Dermis lymphatic vessel endothelial cell (primary cell): Measurements from ENCODE around the gene LRRN4CL. TPM values are rescaled to one million over a fixed set of nuclear protein-coding genes. Genes with fewer than 3 reads are reported as not detected.

Source experiments
- total RNA-seq: library from RNA; depleted of rRNA; stranded (reverse); fragments of >200 nt; gene quantifications from 2 replicates; pipeline ENCODE4 v1.2.1, GENCODE V29; 2014

LRRN4CL gene
- total RNA-seq = 0.43 and 0.60 TPM in 2 replicates

GRCh38 chr11:62689421-62690183 is at the start of gene LRRN4CL:
Gene LRRN4CL, minus strand, starts transcription at chr11:62689530. Its CDS starts 1,022 bp downstream, at chr11:62688508.

GRCh38 chr11:62728171-62728988 is 39.0 kb upstream of the LRRN4CL start, which contains the start of gene TTC9C:
Gene TTC9C, plus strand, starts transcription at chr11:62728486. Its CDS starts 363 bp downstream, at chr11:62728849.

DNA sequence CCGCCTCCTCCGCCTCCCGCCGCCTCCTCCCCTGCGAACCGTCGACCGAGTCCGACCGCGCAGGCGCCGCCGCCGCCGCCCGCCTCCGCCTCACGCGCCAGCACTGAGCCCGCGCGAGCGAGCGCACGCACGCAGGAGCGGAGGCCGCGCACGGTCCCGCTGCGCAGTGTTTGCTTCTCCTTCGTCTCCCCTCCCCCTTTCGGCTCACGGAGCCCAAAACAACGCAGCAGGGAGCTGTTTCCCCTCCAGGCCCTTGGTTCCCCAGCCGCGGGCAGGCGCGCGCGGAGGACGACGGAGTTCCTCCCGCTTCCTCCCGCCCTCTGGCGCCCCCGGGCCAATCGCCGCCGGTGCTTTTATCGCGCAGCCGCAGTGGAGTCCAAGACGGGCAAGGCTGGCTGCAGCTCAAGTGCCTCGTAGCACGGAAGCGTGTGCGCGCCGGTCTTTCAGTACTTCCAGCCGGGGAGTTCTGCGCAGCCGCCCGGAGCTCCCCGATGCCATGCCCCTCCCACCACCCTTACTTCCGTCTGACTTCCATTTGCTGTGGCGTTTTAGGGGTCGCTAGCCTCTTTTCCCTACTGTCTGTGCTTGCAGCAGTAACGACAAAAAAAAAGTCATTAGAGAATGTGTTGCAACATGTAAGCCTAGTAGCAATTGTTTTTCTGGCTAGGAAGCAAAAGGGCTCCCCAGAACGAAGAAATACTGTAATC is 38.0 kb upstream of the LRRN4CL start, which contains the start of gene HNRNPUL2:
HNRNPUL2 (minus strand) TSS at position 293 of the 707 bp plus-strand sequence. CDS start 301 bp downstream, outside the sequence.

DNA sequence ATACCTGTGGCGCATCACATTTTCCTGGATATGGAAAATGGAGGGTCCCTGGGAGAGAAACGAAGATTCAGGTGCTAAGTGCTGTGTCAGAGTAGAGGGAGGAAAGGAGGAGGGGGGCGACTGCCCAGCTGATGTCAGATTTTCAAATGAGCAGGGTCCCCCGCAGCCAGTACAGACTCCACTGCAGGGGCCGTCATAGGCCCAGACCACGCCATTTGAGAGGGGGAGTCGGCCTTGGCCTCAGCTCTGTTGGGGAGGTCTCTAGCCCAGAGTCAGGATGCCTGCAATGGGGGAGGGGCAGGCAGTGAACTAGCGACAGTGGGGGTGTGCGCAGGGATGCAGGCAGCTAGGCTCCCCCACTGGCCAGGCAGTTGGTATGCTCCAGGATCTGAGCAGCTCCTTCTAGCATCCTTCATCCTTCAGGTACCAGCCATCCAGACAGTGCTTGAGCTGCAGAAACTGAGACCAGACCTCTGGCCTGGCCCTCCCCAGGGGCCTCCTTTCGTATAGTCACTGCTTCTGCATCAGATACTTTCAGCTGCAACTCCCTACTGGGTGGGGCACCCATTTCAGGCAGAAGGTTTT is 18.0 kb upstream of the LRRN4CL start, which contains the start of the genes BSCL2 and GNG3:
BSCL2 (minus strand) TSS at position 148 of the 585 bp plus-strand sequence. CDS start 229 bp downstream, outside the sequence.
GNG3 (plus strand) TSS at position 400 of the 585 bp plus-strand sequence. CDS start 620 bp downstream, outside the sequence.

DNA sequence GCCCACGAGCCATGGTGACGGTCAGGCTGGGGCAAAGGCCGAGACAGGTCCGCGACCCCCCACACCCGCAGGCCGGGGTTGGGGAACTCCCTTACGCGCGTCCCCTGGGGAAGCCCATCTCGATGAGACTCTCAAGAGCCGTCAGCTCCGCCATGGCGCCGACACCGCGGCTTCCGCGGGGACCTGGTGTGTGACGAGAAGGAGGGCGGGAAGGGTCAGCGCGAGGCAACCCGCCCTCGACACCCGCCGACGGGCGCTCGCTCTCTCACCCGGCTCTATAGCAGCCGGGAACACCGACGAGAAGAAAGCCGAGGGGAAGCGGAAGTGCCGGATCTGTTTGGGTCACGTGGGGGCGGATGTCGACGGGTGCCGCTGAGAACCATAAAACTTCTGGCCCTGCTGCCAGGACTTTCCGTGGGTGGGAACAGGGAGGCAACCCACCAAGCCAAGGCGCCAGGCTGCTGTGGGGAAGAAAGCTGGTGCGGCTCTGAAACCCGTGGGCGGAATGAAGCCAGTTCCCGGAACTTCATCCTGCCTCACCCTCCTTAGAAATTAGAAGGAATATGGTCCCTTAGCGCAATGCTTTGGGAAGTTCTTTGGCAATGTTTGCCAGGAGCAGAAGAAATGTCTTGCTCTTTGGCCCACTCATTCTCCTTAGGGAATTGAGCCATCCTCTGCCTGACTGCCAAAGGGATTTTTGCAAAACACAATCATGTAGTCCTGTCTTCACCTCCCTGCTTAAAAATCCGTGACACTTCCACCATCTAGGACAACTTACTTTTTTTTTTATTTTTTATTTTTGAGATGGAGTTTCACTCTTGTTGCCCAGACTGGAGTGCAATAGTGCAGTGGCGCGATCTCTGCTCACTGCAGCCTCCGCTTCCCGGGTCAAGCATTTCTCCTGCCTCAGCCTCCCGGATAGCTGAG is 10.3 kb downstream of the LRRN4CL start, which contains the start of gene UBXN1:
UBXN1 (minus strand) TSS at position 304 of the 927 bp plus-strand sequence; CDS start at position 154, 150 bp downstream.

GRCh38 chr11:62671608-62672389 is 17.5 kb downstream of the LRRN4CL start, which contains the start of the genes LBHD1 and UQCC3:
Gene LBHD1, minus strand, starts transcription at chr11:62672267. Its CDS starts 2,236 bp downstream, at chr11:62670031.
Gene UQCC3, plus strand, starts transcription at chr11:62671673. Its CDS starts 73 bp downstream, at chr11:62671746.

DNA sequence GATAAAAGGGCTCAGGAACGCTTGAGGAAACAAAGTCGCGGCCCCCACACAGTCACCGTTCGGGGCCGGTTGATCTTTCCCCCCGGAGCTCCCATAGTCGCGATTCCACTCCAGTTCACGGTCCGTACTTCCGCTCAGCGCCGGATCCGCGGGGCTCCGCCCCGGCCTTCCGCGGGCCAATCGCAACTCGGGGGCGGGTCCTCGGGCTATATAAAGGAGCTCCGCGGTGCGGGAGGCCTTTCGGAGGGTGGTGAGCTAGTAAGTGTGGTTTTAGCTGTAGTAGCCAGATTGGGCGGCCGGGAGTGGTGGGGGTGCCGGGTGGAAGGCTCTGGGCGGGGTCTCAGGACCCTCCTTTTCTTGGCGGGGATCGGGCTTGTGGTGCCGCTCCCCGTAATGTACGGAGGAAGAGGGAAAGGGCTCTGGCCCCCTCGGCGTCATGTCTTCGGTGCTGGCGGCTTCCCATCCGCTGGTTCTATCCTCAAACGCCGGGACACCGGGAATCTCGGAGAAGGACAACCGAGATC is 24.2 kb downstream of the LRRN4CL start, which contains the start of the genes C11orf98 and CSKMT:
C11orf98 (minus strand) TSS at position 136 of the 524 bp plus-strand sequence; CDS start at position 95, 41 bp downstream.
CSKMT (plus strand) TSS at position 238 of the 524 bp plus-strand sequence. CDS start 568 bp downstream, outside the sequence.

GRCh38 chr11:62645946-62646824 is 43.1 kb downstream of the LRRN4CL start, which contains the start of gene GANAB:
Gene GANAB, minus strand, starts transcription at chr11:62646613. Its CDS starts 14 bp downstream, at chr11:62646599.

Other genes starting within 250 kb of the LRRN4CL start
- gene AHNAK, start 142.7 kb downstream of the LRRN4CL start, total RNA-seq = 312 and 461 TPM in 2 replicates
- gene EEF1G, start 115.6 kb downstream of the LRRN4CL start, total RNA-seq = 1,528 and 1,531 TPM in 2 replicates
- 11.7 and 13.0 TPM in 2 replicates for gene TUT1, start 98.0 kb downstream of the LRRN4CL start, total RNA-seq
- gene MTA2, start 87.7 kb downstream of the LRRN4CL start, total RNA-seq = 170 and 194 TPM in 2 replicates
- 25.7 and 41.2 TPM in 2 replicates for gene EML3, start 76.8 kb downstream of the LRRN4CL start, total RNA-seq
- 2.5 and 4.2 TPM in 2 replicates for gene ROM1, start 76.3 kb downstream of the LRRN4CL start, total RNA-seq
- gene B3GAT3, start 67.5 kb downstream of the LRRN4CL start, total RNA-seq = 13.5 and 15.9 TPM in 2 replicates
- 212 and 258 TPM in 2 replicates for gene GANAB, start 42.9 kb downstream of the LRRN4CL start, total RNA-seq
- 14.2 and 19.4 TPM in 2 replicates for gene INTS5, start 36.2 kb downstream of the LRRN4CL start, total RNA-seq
- 27.8 and 28.0 TPM in 2 replicates for gene C11orf98, start 24.3 kb downstream of the LRRN4CL start, total RNA-seq
- gene CSKMT, start 24.2 kb downstream of the LRRN4CL start, total RNA-seq = 6.0 and 6.5 TPM in 2 replicates
- 7.7 and 8.7 TPM in 2 replicates for gene UQCC3, start 17.9 kb downstream of the LRRN4CL start, total RNA-seq
- gene LBHD1, start 17.3 kb downstream of the LRRN4CL start, total RNA-seq = 1.8 and 1.9 TPM in 2 replicates
- 138 and 227 TPM in 2 replicates for gene UBXN1, start 10.5 kb downstream of the LRRN4CL start, total RNA-seq
- gene BSCL2, start 17.9 kb upstream of the LRRN4CL start, total RNA-seq = 21.1 and 24.7 TPM in 2 replicates
- not detected in 2 replicates for gene GNG3, start 18.1 kb upstream of the LRRN4CL start, total RNA-seq
- 8.8 and 9.6 TPM in 2 replicates for gene HNRNPUL2, start 37.9 kb upstream of the LRRN4CL start, total RNA-seq
- gene TTC9C, start 39.0 kb upstream of the LRRN4CL start, total RNA-seq = 25.8 and 27.8 TPM in 2 replicates
- gene ZBTB3, start 64.6 kb upstream of the LRRN4CL start, total RNA-seq = 11.8 and 12.0 TPM in 2 replicates
- gene POLR2G, start 72.0 kb upstream of the LRRN4CL start, total RNA-seq = 71.1 and 73.1 TPM in 2 replicates
- 27.8 and 34.7 TPM in 2 replicates for gene TAF6L, start 81.9 kb upstream of the LRRN4CL start, total RNA-seq
- gene TMEM179B, start 97.9 kb upstream of the LRRN4CL start, total RNA-seq = 21.8 and 30.8 TPM in 2 replicates
- gene TMEM223, start 102.5 kb upstream of the LRRN4CL start, total RNA-seq = 9.6 and 11.8 TPM in 2 replicates
- 15.1 and 15.6 TPM in 2 replicates for gene NXF1, start 115.9 kb upstream of the LRRN4CL start, total RNA-seq
- 41.9 and 42.4 TPM in 2 replicates for gene STX5, start 142.5 kb upstream of the LRRN4CL start, total RNA-seq
- not detected in 2 replicates for gene TEX54, start 143.3 kb upstream of the LRRN4CL start, total RNA-seq
- 93.5 and 192 TPM in 2 replicates for gene WDR74, start 150.1 kb upstream of the LRRN4CL start, total RNA-seq
- gene SLC3A2, start 191.4 kb upstream of the LRRN4CL start, total RNA-seq = 43.7 and 49.4 TPM in 2 replicates
- gene CHRM1, start 231.8 kb upstream of the LRRN4CL start, total RNA-seq = not detected in 2 replicates